ENCODE data around the gene ZNF536.

Gene ZNF536

DNA sequence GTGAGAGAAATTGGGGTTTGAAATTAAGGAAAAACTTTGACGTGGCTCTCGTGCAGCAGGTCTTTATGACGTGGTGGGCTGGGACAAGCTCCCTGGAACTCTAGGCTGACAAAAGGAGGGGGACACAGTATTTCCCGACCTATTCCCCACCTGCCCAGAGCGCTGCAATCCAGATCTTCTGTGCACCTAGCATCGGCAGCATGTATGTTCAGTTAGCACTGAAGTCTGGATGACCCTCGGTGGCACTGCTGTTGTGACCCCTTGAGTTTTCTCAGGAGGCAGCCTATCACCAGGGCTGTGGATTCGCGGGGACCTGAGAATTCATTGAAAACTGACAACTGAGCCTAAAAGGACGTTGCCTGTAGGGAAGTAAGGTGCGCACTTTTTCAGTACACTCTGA is 9.1 kb upstream of the ZNF536 start:
- DNase-seq (ENCODE audit: low spot score) = no peak

DNA sequence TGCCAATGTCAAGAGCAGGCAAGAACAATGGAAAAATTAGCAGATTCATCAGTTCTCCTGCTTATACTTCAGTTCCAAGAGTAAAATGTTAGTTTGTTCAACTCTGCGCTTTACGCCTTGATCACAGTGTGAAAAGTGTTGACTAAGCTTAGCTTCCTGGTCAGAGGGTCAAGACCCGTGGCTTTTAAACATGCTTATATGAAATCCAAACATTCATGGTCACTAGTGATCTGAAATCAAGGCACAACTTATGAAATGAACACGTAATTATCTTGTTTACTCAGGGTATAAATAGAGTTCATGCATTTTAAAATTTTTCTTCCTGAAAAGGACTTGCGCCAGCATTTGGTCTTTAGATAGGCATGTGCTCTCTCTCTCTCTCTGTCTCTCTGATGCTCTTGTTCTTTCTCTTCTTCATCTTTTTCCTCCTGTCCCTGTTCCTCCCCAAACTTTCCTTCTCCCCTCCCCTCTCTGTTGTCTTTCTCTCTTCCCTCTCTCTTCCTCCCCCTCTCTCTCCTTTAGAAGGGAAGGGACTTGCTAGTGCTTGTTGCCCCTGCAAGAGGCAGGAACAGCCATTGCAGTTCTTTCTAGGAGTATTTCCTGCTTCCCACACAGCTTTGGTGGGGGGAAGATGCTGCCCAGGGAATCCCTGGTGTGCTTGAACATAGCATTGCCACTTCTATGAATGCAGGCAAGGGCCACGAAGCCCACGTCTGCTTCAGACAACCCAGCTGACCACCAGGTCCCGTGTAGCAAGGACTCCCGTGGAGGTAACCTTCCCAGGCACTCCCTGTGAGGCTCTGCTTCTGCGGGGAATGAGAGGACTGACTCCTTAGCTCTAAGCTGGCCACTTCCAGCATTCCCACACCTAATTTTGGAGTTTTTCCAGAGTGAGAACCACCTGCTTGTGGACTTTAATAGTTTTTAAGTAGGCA is 7.1 kb upstream of the ZNF536 start:
- DNase-seq (ENCODE audit: low spot score) = no peak

- DNase-seq (ENCODE audit: low spot score) = no peak
Observed at GRCh38 chr19:30366282-30366681, 5.9 kb upstream of the ZNF536 start.

DNA sequence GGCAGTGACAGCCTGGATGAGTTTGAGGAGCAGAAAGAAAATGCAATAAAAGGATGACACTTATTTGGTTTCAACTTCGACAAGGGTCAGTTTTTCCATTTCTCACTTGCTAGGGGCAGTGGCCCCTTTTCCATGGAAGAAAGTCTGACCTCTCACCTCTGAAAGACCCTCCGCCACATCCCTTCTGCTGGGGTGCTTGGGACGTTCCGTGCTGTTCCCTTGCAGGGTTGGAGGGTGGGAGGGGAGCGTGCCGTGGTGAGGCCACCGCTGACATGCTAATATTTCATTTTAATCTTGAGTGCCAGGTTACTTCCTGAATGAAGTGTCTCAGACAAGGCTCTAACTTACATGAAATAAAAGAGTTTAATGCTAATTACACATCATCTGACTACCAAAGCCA is 5.2 kb upstream of the ZNF536 start:
- no peak for DNase-seq (ENCODE audit: low spot score)

DNA sequence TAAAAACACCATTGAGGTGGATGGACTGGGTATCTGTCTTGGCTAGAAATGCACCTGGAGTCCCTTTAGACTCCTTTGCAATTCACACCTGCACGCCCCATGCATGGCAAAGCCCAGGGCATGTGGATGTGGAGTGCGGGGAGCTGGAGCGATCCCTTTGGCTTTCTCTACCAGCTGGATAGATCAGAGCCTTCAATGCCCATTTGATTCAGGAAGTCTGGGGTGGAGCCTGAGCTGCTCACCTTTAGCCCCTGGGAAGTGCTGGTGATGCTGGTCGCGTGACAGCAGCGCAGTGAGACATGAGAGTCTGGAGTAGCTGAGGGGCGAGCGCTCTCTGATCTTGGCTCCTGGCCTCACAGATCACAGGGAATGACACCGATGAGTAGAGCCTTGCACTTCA is 4.8 kb upstream of the ZNF536 start:
- DNase-seq (ENCODE audit: low spot score) = no peak

DNA sequence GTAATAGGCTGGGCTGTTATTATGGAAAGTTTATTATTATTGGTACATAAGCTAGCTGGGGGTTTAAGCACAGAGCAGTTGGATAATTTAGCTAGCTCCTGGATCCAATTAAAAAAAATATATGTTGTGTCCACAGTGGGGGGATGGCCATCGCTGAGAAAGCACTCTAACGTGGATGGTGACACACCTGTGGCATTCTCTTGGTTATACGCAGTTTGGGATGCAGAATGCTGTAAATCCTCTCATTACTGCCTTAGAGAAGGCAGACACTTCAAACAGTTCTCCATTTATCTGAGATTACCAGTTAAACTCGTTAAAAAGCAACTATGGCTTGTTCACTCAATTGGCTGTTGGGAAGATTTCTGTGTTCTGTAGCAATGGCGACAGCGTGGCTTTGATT is 2.4 kb upstream of the ZNF536 start:
- DNase-seq (ENCODE audit: low spot score) = no peak

GRCh38 chr19:30371161-30371836 is 885 bp upstream of the ZNF536 start:
- DNase-seq (ENCODE audit: low spot score) = no peak

DNA sequence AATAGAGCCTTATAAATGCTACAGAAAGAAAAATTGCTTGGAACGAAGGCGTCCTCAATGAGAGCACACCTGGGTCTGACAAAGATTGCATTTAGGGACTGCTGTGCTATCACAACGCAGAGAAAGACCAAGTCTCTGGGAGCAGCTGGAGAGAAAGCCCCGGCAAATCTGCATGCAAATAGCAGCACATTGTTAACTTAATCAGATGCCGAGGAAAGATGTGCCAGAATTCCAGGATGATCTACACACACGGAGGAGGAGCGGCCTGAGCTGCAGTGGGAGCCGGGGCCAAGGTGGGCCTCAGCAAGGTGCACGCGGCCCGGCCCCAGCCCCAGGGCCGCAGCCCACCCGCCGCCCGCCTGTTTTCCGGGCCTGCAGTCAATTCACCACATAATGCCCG is 1.4 kb downstream of the ZNF536 start:
- no peak for DNase-seq (ENCODE audit: low spot score)

DNA sequence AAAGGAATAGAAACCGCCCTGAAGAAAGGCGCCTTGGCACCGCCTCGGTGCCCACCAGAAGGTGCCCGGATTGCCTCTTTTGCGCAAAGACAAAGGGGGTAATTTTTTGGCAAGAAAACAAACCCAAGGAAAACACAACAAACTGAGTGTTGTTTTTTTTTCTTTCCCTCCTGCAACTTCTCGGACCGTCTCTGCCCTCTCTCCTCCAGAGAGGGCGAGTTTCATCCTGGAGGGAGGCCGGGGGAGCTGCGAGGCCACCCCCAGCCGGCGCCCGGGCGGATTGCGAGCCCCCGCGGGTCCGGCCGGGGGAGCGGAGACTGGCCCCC is 2.3 kb downstream of the ZNF536 start:
- no peak for DNase-seq (ENCODE audit: low spot score)

- no peak for DNase-seq (ENCODE audit: low spot score)
Observed at GRCh38 chr19:30374865-30375552, 2.8 kb downstream of the ZNF536 start.

- no peak for DNase-seq (ENCODE audit: low spot score)
Observed at GRCh38 chr19:30375553-30376031, 3.4 kb downstream of the ZNF536 start.

GRCh38 chr19:30376272-30376671 is 4.1 kb downstream of the ZNF536 start:
- DNase-seq (ENCODE audit: low spot score) = no peak

DNA sequence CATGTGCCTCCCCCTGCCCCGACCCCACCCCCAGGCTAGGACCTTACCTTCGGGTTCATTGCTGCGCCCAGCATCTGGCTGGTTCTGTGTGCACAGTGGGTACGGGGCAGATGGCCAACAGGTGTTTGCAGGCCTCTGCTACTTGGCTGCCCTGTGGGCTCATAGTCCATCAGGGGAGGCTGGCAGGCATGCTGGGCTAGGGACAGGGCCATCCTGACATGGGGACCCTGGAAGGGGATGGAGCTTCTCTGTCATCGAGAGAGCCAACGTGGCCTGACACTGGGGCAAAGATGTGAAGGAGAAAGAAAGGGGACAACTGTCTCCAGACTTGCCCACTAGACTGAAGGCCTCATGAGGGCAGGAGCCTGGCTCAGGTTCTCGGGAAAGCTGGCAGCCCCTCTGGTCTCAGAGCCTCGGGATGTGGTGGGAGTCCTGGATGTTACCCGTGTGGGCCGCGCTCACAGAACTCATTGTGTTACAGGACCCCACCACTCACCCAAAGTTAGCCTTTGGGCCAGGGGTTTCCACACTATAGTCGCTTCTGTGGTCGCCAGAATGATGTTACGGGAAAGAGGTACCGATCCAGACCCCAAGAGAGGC is 4.7 kb downstream of the ZNF536 start:
- no peak for DNase-seq (ENCODE audit: low spot score)

DNA sequence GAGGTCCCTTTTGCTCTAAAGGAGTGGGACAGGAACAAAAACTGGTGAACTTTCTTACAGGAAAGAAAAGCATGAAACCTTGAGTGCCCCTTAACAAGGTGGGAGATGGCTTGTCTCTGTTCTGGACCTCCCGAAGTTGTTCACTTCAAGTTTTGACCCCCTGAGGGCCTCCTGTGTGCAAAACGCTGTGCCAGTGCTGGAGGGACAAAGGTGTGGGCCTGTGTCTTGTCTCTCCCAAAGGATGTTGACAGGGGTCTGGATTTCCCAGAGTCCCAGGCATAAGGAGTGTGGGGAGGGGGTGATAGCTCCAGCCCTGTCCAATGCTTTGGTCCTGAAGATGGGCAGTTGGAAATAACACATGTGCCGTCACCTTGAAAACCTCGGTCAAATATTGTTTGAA is 6.5 kb downstream of the ZNF536 start:
- no peak for DNase-seq (ENCODE audit: low spot score)

GRCh38 chr19:30379841-30380610 is 7.8 kb downstream of the ZNF536 start:
- no peak for DNase-seq (ENCODE audit: low spot score)

- no peak for DNase-seq (ENCODE audit: low spot score)
Observed at GRCh38 chr19:30381366-30381765, 9.2 kb downstream of the ZNF536 start.

DNA sequence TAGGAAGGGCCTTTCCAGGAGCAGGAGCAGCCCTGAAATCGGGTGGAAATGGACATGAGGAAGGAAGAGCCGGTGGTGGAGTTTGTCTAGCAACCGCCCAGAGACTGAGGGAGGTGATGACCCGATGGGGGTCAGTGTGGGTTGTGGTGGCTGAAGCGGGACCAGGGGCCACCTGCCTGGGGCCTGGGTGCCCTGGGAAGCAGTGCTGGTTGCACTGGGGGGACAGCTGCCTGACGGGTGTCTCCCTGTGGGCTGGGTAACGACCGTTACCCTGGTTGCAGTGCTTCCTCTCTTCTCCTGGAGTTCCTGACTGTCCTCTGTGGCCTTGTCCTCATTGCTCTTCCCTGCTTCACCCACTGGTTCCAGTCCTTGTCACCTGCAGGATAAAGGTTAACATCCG is 13.0 kb downstream of the ZNF536 start:
- DNase-seq (ENCODE audit: low spot score) = no peak

GRCh38 chr19:30385666-30386065 is 13.5 kb downstream of the ZNF536 start:
- DNase-seq (ENCODE audit: low spot score) = no peak

DNA sequence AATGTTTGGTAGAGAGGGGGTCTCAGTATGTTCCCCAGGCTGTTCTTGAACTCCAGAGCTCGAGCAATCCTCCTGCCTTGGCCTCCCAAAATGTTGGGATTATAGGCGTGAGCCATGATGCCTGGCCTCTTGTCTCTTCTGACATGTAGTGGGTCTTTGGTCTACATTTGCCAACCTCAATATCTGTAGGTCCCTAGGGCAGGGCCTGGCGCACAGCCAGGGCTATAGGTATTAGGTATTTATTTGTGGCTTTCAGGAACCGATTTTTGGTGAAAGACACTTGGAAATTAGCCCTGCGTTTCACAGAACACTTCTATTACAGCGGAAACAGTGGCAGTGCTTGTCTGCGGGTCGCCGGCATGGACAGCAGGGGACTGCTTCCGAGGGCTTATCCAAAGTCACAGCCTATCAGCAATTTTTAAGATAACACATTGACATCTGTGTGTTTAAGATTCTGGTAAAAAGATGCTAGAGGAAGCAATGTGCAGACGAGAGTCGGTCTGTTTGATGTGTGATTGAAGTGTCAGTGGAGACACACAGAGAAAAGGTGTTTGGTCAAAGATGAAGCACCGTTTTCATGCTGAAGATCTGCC is 14.5 kb downstream of the ZNF536 start:
- DNase-seq (ENCODE audit: low spot score) = no peak

DNA sequence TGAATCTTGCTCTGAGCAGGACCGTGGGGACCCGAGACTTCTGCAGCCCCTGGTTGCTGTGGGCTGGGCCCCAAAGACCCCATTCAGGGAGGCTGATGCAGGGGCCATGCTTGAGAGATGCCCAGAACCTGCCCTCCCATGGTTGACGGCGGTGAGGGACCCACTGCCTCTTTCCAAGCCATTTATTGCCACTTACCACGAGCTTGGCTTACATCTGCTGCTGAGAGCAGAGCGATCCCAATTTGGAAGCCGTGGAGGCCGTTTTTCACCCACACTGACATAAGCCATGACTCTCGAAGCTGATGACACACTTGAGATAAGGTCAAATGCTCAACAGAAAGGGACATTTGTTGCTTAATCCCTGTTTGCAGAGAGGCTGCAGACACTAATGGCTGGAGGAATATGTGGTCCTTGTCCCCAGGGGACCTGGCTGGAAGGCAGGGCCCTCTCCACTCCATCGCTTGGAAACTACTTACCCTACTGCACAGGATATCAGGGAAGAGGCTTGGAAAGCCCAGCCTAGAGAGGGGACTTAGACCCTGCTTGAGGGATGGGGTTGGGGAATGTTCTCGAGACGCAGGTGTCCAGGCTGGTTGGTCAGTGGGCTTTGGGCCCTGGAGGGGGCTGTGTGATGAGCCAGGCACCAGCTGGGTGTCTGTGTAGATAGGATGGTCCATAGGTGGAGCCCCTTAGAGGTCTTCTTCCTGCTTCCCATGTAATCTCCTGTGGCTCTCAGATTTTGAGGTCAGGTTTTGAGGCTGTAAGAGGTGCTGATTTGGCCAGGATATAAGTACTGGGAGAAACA is 15.3 kb downstream of the ZNF536 start:
- no peak for DNase-seq (ENCODE audit: low spot score)
